Activated T-helper 1 cell treated with anti-CD3 and anti-CD28 coated beads, Interleukin-12 subunit alpha, Interleukin-12 subunit beta, Interleukin-2, Interleukin-4 antibody, amounts not matched to agents 30 ng/mL and 10 ng/mL and 1 ng/mL, durations not matched to agents 14 hours and 24 hours and 36 hours (primary cell): ENCODE results near the gene GNPTG. TPM values are rescaled to one million over a fixed set of nuclear protein-coding genes. Genes with fewer than 3 reads are reported as not detected.

Experiments
- DNase-seq: peaks from one replicate; pipeline ENCODE4 v3.0.0; 2021; ENCODE audit warnings: low spot score
- H3K27ac Mint-ChIP-seq: one replicate; pipeline ENCODE4 v1.8.0; 2021; ENCODE audit warnings: mild to moderate bottlenecking, mixed read lengths
- H3K27me3 Mint-ChIP-seq: one replicate; pipeline ENCODE4 v1.8.0; 2022; ENCODE audit warnings: mild to moderate bottlenecking, moderate library complexity, mixed read lengths; ENCODE audit not compliant: insufficient read depth
- H3K36me3 Mint-ChIP-seq: one replicate; pipeline ENCODE4 v1.8.0; 2021; ENCODE audit warnings: low read depth, mixed read lengths
- H3K4me1 Mint-ChIP-seq: one replicate; pipeline ENCODE4 v1.8.0; 2021; ENCODE audit warnings: low read depth, mixed read lengths
- H3K4me3 Mint-ChIP-seq: one replicate; pipeline ENCODE4 v1.8.0; 2021; ENCODE audit warnings: mild to moderate bottlenecking, moderate library complexity, mixed read lengths
- H3K9me3 Mint-ChIP-seq: one replicate; pipeline ENCODE4 v1.8.0; 2021; ENCODE audit warnings: mixed read lengths
- intact Hi-C: fragments of 100-400 bp; cut with micrococcal nuclease; formaldehyde crosslinking; loops from one replicate; pipeline ENCODE4 v1.15.1; 2024
- total RNA-seq: library from RNA; stranded (reverse); gene quantifications from 2 replicates; pipeline ENCODE4 v1.2.3, GENCODE V29; 2022

GNPTG gene
- total RNA-seq, 1 donor from 2014 or later: 21.4 TPM

DNA sequence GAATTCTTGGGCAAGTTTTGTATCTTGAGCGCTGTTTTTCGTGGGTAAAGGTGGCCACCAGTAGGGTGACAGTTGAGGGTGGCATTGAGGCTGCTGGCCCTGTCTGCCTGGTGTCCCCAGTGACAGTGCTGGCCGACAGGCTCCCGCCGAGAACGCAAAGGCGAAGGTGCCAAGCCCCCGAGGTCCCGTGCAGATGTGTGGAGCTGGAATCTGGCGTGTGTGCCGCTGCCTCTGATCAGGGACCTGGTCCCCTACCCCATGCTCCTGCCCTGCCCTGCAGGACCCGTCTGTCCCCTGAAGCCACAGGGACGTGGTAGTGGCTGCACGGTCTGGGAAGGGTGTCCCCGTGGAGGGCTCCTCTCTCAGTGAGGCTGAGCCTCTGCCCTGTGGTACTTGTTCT is 38.8 kb upstream of the GNPTG start:
- peaks cover 37% of the 10 kb centered on the region for H3K36me3 Mint-ChIP-seq
- peak overlapping the region; percentile 40 for H3K27ac Mint-ChIP-seq
- H3K4me3 Mint-ChIP-seq: peak overlapping the region; percentile 51
- peaks cover 2% of the 10 kb centered on the region for H3K27me3 Mint-ChIP-seq
- H3K4me1 Mint-ChIP-seq: peaks cover 19% of the 10 kb centered on the region
- DNase-seq: no peak
- H3K9me3 Mint-ChIP-seq: no peaks in the 10 kb centered on the region
- intact Hi-C loops: no loop called here

DNA sequence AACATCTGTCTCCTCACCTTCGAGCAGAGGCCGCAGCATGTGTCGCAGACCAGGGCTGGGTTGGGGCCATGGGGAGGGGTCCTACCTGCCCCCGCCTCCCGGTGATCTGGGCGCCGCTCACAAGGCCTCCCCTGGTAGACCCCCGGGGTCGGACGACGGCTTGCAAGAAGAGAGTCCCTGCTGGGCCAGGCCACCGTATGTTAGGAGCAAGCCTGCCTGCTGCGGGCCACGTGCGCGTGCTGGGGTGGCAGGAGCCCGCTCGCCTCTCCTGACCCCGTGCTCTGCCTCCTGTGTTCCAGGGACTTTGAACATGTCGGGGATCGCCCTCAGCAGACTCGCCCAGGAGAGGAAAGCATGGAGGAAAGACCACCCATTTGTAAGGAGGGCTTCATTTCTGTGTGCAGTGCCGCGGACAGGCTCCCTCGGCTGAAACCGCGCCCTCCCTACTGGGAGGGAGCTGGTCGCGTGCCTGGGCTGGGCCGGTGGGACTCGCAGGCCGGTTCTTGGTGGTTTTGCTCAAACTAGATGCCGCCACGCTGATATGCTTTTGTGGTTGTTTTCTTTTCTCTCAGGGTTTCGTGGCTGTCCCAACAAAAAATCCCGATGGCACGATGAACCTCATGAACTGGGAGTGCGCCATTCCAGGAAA is 37.9 kb upstream of the GNPTG start:
- intact Hi-C loops: no loop called here
- Mint-ChIP-seq H3K27ac (no peak overlapping the region), H3K9me3 (no peaks in the 10 kb centered on the region), H3K36me3 (peaks cover 42% of the 10 kb centered on the region), H3K4me1 (peaks cover 14% of the 10 kb centered on the region), H3K4me3 (no peak overlapping the region), H3K27me3 (peaks cover 1% of the 10 kb centered on the region)
- no peak for DNase-seq

DNA sequence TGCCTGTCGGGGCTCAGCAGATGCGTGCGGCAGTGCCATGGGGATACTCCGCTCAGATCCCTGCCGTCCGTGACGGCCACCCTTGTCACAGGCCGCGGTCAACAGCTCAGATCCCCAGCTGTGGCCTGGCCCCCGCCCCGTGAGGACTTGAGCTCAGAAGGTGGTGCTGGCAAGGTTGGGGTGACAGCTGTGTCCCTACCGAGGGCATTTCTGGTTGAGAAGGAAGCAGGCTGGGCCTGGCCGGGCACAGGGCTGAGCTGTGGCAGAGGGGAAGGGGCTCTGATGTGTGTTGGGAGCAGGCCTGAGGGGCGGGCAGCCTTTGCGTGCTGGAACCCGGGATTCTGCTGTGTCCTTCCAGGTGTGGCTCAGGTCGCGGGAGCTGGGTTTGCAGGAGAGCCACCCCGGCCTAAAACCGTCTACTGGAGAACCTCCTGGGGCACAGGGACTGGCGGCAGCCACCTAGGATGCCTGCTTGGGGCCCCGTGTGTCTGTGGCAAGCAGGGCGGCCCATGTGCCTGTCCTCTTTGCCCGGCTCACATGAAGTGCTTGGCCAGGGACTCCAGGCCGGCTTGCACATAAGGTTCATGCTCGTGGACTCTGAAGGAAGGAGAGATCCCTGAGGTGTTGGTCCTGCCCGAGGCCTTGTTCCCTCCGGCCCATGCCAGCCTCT is 37.2 kb upstream of the GNPTG start:
- Mint-ChIP-seq H3K9me3 (no peaks in the 10 kb centered on the region), H3K4me3 (no peak overlapping the region), H3K27me3 (no peaks in the 10 kb centered on the region), H3K36me3 (peaks cover 47% of the 10 kb centered on the region), H3K4me1 (peaks cover 14% of the 10 kb centered on the region), H3K27ac (no peak overlapping the region)
- intact Hi-C loops: no loop called here
- DNase-seq: no peak

DNA sequence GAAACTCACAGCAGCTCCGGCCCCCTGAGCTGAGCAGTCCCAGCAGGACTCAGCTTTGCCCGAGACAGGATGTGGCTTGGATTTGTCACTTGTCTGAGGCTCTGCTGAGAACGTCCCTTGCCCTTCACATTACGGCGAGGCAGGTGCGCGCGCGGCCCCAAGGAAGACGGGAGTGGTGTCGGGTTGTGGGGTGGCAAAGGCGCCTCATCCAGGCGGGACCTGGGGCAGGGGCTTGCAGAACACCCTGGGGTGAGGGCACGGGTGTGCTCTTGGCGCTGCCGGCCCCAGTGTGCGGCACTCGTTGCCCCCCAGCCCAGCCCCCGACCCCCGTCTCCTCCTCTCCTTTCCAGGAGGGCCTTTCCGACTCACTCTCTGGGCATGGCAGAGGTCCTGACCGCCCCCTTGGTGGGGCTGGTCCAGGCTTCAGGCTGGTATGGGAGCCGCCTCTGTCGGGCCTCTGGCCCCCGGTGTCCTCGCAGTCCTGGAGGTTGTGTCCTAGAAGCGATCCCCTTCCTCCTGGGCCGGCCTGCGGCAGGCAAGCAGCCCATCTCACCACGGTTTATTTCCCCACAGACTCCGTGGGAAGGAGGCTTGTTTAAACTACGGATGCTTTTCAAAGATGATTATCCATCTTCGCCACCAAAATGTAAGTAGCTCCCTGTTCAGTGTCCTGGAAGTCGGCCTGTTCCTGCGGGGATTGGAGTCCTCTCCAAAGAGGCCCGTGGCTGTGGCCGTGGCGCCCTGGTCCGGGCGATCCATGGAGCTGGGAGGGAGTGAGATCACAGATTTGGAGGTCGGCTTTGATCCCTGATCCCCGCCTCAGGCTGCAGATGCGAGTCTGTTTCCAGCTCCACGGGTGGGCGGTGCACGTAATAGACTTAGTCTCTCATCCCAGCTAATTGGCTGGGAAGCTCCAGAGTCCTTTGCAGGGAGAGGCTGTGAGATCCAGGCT is 36.4 kb upstream of the GNPTG start:
- Mint-ChIP-seq H3K27me3 (no peaks in the 10 kb centered on the region), H3K4me3 (no peak overlapping the region), H3K27ac (no peak overlapping the region), H3K9me3 (no peaks in the 10 kb centered on the region), H3K4me1 (peaks cover 9% of the 10 kb centered on the region), H3K36me3 (peaks cover 50% of the 10 kb centered on the region)
- intact Hi-C loops: no loop called here
- DNase-seq: no peak

DNA sequence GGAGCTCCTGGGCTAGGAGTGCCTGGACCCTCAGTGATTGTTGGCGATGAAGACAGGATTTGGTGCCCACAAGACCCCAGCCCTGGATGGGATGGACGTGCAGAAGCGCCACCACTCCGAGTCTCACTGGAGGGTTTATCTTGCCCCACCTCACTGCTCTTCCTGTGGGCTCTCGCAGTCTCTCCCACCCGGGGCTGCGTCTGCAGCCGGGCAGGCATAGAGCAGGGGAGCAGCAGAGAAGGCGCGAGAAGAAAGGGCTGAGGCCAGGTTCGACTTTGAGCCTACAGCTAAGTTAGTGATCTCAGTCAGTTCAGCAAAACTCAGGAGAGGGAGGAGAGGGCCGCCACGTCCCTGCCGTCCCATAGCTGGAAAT is 35.7 kb upstream of the GNPTG start:
- no peaks in the 10 kb centered on the region for H3K9me3 Mint-ChIP-seq
- no peak for DNase-seq
- peaks cover 45% of the 10 kb centered on the region for H3K36me3 Mint-ChIP-seq
- H3K4me3 Mint-ChIP-seq: no peak overlapping the region
- intact Hi-C loops: no loop called here
- no peaks in the 10 kb centered on the region for H3K27me3 Mint-ChIP-seq
- no peak overlapping the region for H3K27ac Mint-ChIP-seq
- peaks cover 3% of the 10 kb centered on the region for H3K4me1 Mint-ChIP-seq

DNA sequence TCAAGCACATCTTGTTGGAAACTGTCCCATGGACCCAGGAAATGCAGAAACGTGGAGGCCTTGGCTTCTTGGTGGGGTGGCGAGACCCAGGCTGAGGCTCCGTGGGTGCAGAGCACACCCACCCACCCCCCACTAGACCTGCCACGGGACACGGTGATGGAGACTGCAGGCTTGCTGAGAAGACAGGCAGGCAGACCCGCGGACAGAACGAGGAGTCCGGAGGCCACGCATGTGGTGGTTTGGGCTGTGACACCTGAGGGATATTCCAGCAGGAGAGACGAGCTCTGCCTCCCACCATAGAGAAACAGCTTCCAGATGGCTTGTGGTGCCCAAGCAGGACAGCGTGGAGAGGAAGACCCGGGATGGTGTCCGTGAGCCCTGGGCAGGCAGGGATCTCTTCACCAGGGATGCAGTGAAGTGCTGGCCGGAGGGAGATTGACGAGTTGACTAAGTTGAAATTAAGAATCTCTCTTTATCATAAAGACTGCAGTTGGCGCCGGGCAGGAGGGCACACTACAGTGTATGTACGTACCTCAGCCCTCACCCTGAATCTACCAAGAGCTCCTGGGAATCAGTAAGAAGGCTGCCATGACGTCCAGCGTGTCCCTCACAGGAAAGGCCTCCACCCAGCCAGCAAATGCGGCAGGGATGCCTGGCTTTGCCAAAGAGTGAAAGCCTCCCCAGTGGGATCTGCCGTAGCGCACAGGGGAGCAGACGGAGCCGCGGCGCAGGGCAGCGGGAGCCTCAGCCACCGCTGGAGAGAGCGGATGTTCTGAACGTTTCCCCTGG is 34.1 kb upstream of the GNPTG start:
- Mint-ChIP-seq H3K27me3 (no peaks in the 10 kb centered on the region), H3K4me1 (no peaks in the 10 kb centered on the region), H3K36me3 (peaks cover 44% of the 10 kb centered on the region), H3K27ac (no peak overlapping the region), H3K4me3 (no peak overlapping the region), H3K9me3 (no peaks in the 10 kb centered on the region)
- intact Hi-C loops: no loop called here
- DNase-seq: no peak

DNA sequence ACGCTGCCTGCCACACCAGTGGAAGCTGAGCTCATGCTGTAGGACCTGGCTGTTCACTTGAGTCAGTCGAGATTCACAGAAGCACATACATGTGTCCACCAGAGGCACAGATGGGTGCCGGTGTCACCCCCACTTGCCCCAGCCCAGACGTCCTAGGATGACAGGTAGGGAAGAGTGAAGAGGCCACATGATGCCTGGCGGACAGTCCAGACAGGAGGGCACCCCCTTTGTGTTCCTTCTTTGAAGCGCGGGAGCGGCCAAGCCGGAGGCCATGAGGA is 33.5 kb upstream of the GNPTG start:
- no peak for DNase-seq
- Mint-ChIP-seq H3K36me3 (peaks cover 45% of the 10 kb centered on the region), H3K27ac (no peak overlapping the region), H3K27me3 (no peaks in the 10 kb centered on the region), H3K4me1 (no peaks in the 10 kb centered on the region), H3K9me3 (no peaks in the 10 kb centered on the region), H3K4me3 (no peak overlapping the region)
- intact Hi-C loops: no loop called here

DNA sequence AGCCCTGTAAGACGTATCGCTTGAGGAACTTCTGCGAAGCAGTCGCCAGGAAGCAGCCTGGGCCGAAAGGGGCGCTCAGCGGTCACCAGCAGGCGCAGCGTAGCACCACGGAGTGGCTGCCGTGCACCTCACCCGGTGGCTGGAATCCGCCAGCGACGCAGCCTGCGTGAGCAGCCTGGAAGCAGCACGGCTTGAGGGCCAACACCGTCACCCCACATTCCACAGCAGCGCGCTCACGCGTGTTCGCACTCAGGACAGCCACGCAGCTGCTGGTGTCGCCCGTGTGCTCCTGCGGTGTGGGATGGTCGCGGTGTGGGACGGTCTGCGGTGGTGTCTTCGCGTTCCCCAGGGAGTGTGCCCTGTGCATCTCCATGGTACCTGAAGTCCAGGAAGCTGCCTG is 32.7 kb upstream of the GNPTG start:
- intact Hi-C loops: no loop called here
- Mint-ChIP-seq H3K36me3 (peaks cover 47% of the 10 kb centered on the region), H3K4me1 (no peaks in the 10 kb centered on the region), H3K27me3 (no peaks in the 10 kb centered on the region), H3K4me3 (no peak overlapping the region), H3K27ac (no peak overlapping the region), H3K9me3 (no peaks in the 10 kb centered on the region)
- DNase-seq: no peak

DNA sequence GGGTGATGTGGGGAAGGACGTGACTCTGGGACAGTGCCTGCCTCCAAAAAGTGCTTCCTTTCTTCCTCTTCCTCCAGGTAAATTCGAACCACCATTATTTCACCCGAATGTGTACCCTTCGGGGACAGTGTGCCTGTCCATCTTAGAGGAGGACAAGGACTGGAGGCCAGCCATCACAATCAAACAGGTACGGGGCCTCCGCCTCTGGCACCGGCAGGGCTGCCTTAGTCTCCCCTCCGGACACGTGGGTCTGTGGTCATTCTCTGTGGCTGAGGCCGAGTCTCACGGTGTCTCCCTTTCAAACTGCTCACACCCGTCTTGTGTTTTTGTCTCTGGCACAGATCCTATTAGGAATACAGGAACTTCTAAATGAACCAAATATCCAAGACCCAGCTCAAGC is 31.6 kb upstream of the GNPTG start:
- peaks cover 43% of the 10 kb centered on the region for H3K36me3 Mint-ChIP-seq
- no peak overlapping the region for H3K27ac Mint-ChIP-seq
- no peaks in the 10 kb centered on the region for H3K9me3 Mint-ChIP-seq
- no peak for DNase-seq
- intact Hi-C loops: no loop called here
- no peaks in the 10 kb centered on the region for H3K27me3 Mint-ChIP-seq
- H3K4me1 Mint-ChIP-seq: no peaks in the 10 kb centered on the region
- H3K4me3 Mint-ChIP-seq: no peak overlapping the region

DNA sequence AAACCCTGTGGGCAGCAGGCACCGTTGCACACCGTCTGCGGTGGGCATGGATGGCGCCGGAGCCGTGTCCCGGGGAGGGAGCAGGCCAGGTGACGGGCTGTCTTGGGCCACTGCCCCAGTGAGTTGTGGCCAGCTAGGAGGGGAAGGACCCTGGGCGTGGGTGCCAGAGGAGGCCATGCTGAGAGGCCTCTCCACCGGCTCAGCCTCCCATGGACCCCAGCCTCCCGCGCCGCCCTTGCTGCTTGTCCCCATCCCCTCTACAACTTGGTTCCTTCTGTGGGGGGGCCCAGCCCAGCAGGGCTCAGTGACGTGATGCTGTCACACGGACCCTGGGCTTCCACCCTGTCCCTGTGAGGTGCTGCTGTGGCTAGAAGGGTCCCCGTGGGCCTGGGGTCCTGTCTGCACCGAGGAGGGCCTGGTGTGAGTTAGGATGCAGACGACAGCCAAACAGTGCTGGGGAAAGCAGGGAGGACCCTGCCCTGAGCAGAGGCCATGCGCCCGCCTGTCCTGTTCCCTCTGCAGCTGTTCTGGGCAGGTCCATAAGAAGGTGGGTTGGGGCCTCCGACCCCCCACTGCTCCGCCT is 31.0 kb upstream of the GNPTG start:
- no peaks in the 10 kb centered on the region for H3K27me3 Mint-ChIP-seq
- H3K27ac Mint-ChIP-seq: no peak overlapping the region
- H3K4me1 Mint-ChIP-seq: no peaks in the 10 kb centered on the region
- H3K9me3 Mint-ChIP-seq: no peaks in the 10 kb centered on the region
- no peak for DNase-seq
- intact Hi-C loops: no loop called here
- peaks cover 40% of the 10 kb centered on the region for H3K36me3 Mint-ChIP-seq
- H3K4me3 Mint-ChIP-seq: no peak overlapping the region

DNA sequence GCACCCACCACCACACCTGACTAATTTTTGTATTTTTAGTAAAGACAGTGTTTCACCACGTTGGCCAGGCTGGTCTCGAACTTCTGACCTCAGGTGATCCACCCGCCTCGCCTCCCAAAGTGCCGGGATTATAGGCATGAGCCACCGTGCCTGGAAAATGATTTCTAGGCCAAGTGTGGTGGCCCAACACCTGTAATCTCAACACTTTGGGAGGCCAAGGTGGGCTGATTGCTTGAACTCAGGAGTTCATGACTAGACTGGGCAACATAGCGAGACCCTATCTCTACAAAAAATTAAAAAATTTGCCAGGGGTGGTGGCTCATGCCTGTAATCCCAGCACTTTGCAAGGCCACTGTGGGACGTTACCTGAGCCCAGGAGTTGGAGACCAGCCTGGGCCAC is 29.3 kb upstream of the GNPTG start:
- intact Hi-C loops: no loop called here
- DNase-seq: no peak
- H3K4me1 Mint-ChIP-seq: no peaks in the 10 kb centered on the region
- no peak overlapping the region for H3K4me3 Mint-ChIP-seq
- H3K36me3 Mint-ChIP-seq: peaks cover 31% of the 10 kb centered on the region
- no peaks in the 10 kb centered on the region for H3K27me3 Mint-ChIP-seq
- no peaks in the 10 kb centered on the region for H3K9me3 Mint-ChIP-seq
- no peak overlapping the region for H3K27ac Mint-ChIP-seq

DNA sequence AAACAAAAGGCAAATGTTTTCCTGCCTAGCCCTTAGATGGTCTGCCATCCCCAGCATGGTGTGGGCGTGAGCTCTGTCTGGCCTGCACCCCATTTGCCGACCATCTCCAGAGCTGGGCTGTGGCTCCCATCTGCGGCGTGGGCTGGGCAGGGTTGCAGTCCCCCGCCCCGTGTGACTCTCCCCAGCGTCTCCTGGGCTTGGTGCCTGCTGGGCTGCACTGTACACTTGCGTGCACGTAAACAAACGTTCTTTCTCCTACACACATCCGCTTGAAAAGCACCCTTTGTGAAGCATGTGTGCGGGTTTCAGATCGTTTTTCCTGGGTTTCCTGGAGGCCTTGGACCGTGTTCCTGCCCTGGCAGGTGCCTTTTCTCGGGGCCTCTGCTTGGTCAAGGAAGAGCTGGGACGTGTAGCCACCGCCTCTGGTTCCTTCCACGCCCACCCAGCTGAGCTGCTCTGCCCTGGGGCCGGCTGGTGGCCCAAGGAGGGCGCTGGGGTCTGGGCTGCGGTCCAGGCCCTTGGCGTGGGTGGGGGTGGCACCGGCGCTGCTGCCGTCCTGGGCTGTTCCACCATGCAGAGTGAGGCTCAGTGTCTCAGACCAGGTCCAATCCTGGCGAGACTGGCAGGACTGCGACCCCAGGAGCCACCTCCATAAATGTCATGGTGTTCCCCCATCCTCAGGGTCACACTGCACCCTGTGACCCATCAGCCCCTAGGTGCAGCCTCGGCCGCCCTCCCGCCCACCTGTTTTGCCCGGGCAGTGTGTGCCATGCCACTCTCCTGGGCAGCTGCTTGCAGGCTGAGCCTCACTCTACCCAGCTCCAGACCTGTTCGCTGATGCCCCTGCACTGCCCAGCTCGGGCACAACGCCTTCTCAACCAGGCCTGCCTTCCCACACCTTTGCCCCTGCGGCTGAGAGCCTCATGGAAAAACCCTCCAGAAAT is 28.2 kb upstream of the GNPTG start:
- Mint-ChIP-seq H3K4me1 (no peaks in the 10 kb centered on the region), H3K27ac (no peak overlapping the region), H3K36me3 (peaks cover 21% of the 10 kb centered on the region), H3K27me3 (no peaks in the 10 kb centered on the region), H3K9me3 (no peaks in the 10 kb centered on the region), H3K4me3 (no peak overlapping the region)
- no peak for DNase-seq
- intact Hi-C loops: no loop called here
